ENCODE results near the gene NMRAL1.

Gene NMRAL1

GRCh38 chr16:4505356-4506147 lies 31.1 kb upstream of the NMRAL1 start:
- peak; percentile 91 for DNase-seq (ENCODE audit: low spot score)

- no peak for DNase-seq (ENCODE audit: low spot score)
Observed at GRCh38 chr16:4501071-4501478, 26.6 kb upstream of the NMRAL1 start.

- no peak for DNase-seq (ENCODE audit: low spot score)
Observed at GRCh38 chr16:4500272-4500671, 25.8 kb upstream of the NMRAL1 start.

GRCh38 chr16:4499196-4499555 lies 24.8 kb upstream of the NMRAL1 start:
- DNase-seq (ENCODE audit: low spot score), result no peak

- DNase-seq (ENCODE audit: low spot score), result no peak
Observed at GRCh38 chr16:4498546-4499195, 24.2 kb upstream of the NMRAL1 start.

GRCh38 chr16:4496305-4496704 lies 21.9 kb upstream of the NMRAL1 start:
- DNase-seq (ENCODE audit: low spot score), result no peak

GRCh38 chr16:4495766-4496165 lies 21.3 kb upstream of the NMRAL1 start:
- no peak for DNase-seq (ENCODE audit: low spot score)

GRCh38 chr16:4494746-4495490 lies 20.5 kb upstream of the NMRAL1 start:
- no peak for DNase-seq (ENCODE audit: low spot score)

- no peak for DNase-seq (ENCODE audit: low spot score)
Observed at GRCh38 chr16:4491898-4492297, 17.5 kb upstream of the NMRAL1 start.

GRCh38 chr16:4489030-4489429 lies 14.6 kb upstream of the NMRAL1 start:
- no peak for DNase-seq (ENCODE audit: low spot score)

- peak; percentile 44 for DNase-seq (ENCODE audit: low spot score)
Observed at GRCh38 chr16:4488499-4488967, 14.1 kb upstream of the NMRAL1 start.

- no peak for DNase-seq (ENCODE audit: low spot score)
Observed at GRCh38 chr16:4487955-4488498, 13.6 kb upstream of the NMRAL1 start.

- no peak for DNase-seq (ENCODE audit: low spot score)
Observed at GRCh38 chr16:4486126-4486893, 11.9 kb upstream of the NMRAL1 start.

- DNase-seq (ENCODE audit: low spot score), result no peak
Observed at GRCh38 chr16:4481963-4482362, 7.5 kb upstream of the NMRAL1 start.

GRCh38 chr16:4481526-4481925 lies 7.1 kb upstream of the NMRAL1 start:
- no peak for DNase-seq (ENCODE audit: low spot score)

- no peak for DNase-seq (ENCODE audit: low spot score)
Observed at GRCh38 chr16:4477966-4478365, 3.5 kb upstream of the NMRAL1 start.

GRCh38 chr16:4475880-4476788 lies 1.7 kb upstream of the NMRAL1 start, which contains the start of gene HMOX2:
HMOX2 (plus strand) TSS chr16:4476398; CDS start chr16:4505525, 29,127 bp downstream.
- DNase-seq (ENCODE audit: low spot score), result peak; percentile 93

GRCh38 chr16:4472880-4473279 lies 1.5 kb downstream of the NMRAL1 start:
- no peak for DNase-seq (ENCODE audit: low spot score)

GRCh38 chr16:4471869-4472268 lies 2.6 kb downstream of the NMRAL1 start:
- no peak for DNase-seq (ENCODE audit: low spot score)

GRCh38 chr16:4468972-4469371 lies 5.5 kb downstream of the NMRAL1 start:
- no peak for DNase-seq (ENCODE audit: low spot score)

GRCh38 chr16:4467916-4468315 lies 6.5 kb downstream of the NMRAL1 start:
- no peak for DNase-seq (ENCODE audit: low spot score)
